Kidney epithelial cell (primary cell): Measurements from ENCODE around the gene DOCK4. TPM values are rescaled to one million over a fixed set of nuclear protein-coding genes. Genes with fewer than 3 reads are reported as not detected.

ENCODE experiments used
- DNase-seq: peaks from one replicate; pipeline ENCODE4 v3.0.0-alpha.2; 2010; ENCODE audit warnings: low read depth
- H3K27me3 ChIP-seq: 2 replicates; pipeline ENCODE4 v1.6.0; 2011; ENCODE audit warnings: low read length; ENCODE audit not compliant: control insufficient read depth, insufficient read depth
- H3K36me3 ChIP-seq: 2 replicates; pipeline ENCODE4 v1.5.1; 2011; ENCODE audit warnings: low read length; ENCODE audit not compliant: control insufficient read depth, insufficient read depth
- H3K4me3 ChIP-seq: 2 replicates; pipeline ENCODE4 v1.5.1; 2011; ENCODE audit warnings: low read depth, mild to moderate bottlenecking, control low read depth, low read length
- total RNA-seq: library from RNA; depleted of rRNA; stranded (reverse); fragments of >200 nt; gene quantifications from 2 replicates; pipeline ENCODE4 v1.2.3, GENCODE V29; 2015
- TF ChIP-seq, protein P1 (sequence below): IDR thresholded peaks from 2 replicates; pipeline ENCODE4 v1.5.1; 2011; ENCODE audit warnings: mild to moderate bottlenecking, moderate library complexity, low read length, control low read depth, inconsistent platforms; ENCODE audit not compliant: insufficient read depth, poor library complexity, severe bottlenecking

DOCK4 gene
- total RNA-seq, 1 donor from 2014 or later, result 16.8 TPM

DNA sequence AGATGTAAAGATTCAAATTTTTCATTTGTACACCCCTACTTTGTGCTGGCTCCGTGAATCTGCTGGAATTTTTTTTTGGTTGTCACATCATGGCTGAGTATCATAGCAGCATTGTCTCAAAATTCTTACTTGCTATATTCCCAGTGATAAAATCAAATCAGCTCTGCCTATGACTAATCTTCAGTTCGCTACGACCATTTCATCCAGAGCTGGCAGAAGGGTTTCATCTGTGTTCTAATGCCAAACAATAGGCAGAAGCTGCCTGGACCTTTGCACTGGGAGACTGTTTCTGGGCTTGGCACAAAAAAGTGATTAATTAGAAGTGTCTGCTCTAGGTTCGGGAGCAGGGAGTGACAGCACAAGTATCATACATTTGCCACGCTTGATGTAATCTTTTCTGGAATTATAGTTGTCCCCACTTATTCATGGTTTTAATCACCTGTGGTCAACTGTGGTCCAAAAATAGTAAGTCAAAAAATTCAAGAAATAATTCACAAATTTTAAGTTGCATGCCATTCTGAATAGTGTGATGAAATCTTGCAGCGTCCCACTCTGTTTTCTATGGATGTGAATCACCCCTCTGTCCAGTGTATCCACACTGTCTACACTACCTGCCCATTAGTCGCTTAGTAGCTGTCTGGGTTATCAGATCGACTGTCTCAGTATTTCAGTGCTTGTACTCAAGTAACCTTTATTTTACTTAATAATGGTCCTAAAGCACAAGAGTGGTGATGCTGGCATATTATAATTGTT lies 523.4 kb downstream of the DOCK4 start:
- H3K27me3 ChIP-seq, result no peaks in the 10 kb centered on the region
- TF ChIP-seq, protein P1, sequence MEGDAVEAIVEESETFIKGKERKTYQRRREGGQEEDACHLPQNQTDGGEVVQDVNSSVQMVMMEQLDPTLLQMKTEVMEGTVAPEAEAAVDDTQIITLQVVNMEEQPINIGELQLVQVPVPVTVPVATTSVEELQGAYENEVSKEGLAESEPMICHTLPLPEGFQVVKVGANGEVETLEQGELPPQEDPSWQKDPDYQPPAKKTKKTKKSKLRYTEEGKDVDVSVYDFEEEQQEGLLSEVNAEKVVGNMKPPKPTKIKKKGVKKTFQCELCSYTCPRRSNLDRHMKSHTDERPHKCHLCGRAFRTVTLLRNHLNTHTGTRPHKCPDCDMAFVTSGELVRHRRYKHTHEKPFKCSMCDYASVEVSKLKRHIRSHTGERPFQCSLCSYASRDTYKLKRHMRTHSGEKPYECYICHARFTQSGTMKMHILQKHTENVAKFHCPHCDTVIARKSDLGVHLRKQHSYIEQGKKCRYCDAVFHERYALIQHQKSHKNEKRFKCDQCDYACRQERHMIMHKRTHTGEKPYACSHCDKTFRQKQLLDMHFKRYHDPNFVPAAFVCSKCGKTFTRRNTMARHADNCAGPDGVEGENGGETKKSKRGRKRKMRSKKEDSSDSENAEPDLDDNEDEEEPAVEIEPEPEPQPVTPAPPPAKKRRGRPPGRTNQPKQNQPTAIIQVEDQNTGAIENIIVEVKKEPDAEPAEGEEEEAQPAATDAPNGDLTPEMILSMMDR, result no peak
- no peaks in the 10 kb centered on the region for H3K36me3 ChIP-seq
- H3K4me3 ChIP-seq, result no peak overlapping the region
- DNase-seq, result no peak

DNA sequence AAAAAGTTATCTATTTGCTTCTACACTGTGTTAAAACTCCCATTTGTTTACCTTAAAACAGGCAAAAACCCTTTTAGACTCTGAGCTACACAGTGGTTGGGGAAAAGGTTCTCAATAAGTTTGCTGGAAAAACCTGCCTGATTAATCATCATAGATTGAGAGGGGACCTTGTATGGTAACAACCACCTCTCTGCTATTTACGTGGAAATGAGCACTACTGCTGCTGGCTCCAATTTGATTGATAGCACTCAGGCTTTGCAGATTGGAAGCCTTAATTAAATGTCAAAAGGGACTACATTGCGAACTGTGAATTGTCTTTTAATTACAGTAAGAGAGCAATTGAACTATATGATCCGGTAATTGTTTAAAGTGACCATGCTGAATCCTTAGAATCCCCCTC lies 525.0 kb downstream of the DOCK4 start:
- Histone ChIP-seq H3K36me3 (no peaks in the 10 kb centered on the region), H3K27me3 (no peaks in the 10 kb centered on the region), H3K4me3 (no peak overlapping the region)
- TF ChIP-seq, protein P1, result no peak
- DNase-seq, result no peak

DNA sequence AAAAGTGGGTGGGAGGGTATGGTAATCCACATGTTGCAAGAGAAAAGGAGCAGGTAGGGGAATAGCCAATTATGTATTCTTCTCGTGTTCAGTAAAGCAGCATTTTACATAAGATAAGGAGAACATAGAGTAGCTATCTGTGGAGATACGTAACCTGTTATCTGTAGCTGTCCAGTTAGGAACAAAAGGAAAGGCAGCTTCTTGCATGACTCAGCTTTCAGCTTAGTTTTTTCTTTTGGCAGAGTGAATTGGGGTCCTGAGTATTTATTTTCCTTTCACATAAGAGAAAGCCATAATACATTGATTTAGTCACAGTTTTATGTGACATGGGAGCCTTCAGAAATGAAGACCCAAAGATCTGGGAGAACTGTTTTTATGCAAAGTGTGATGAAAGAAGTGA lies 527.2 kb downstream of the DOCK4 start:
- Histone ChIP-seq H3K4me3 (no peak overlapping the region), H3K27me3 (no peaks in the 10 kb centered on the region), H3K36me3 (no peaks in the 10 kb centered on the region)
- no peak for DNase-seq
- TF ChIP-seq, protein P1, result no peak

DNA sequence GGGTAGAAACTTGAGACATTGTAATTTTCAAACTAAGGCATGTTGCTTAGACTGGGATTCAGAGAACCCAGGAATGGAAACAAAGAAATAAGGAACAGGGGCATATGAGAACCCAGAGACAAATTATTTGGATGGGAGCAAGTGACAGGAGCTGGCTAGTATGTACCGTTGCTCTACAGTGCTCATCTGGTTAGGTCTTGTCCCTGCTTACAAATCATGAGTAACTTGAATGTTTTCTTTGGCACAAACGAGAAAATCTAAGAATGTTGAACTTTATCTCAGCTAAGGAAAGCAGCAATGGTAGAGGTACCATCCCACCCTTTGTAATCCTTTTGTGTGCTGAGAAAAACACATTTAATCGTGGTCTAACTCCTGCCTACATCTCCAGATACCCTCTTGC lies 527.9 kb downstream of the DOCK4 start:
- Histone ChIP-seq H3K4me3 (no peak overlapping the region), H3K27me3 (no peaks in the 10 kb centered on the region), H3K36me3 (no peaks in the 10 kb centered on the region)
- TF ChIP-seq, protein P1, result no peak
- DNase-seq, result no peak

DNA sequence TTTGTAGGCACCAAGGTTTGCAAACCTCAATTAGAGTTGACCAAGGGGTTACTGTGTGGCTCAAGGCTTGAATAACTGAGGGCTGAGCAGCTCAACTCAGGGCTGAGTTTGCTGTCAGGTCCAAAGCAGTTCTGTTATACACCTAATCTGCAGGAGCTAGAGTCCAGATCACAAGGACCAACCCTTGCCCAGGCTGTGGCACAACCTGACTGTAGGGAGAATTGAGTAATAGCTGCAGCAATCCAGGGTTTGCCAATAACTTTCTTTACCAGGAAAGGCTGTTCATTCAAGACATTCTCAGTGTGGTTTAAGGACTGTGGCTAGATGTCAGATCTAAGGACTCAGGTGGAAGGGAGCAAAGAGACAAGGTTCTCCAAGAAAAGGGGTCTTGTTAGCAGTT lies 528.4 kb downstream of the DOCK4 start:
- TF ChIP-seq, protein P1, result no peak
- H3K4me3 ChIP-seq, result no peak overlapping the region
- DNase-seq, result no peak
- H3K36me3 ChIP-seq, result no peaks in the 10 kb centered on the region
- H3K27me3 ChIP-seq, result no peaks in the 10 kb centered on the region

DNA sequence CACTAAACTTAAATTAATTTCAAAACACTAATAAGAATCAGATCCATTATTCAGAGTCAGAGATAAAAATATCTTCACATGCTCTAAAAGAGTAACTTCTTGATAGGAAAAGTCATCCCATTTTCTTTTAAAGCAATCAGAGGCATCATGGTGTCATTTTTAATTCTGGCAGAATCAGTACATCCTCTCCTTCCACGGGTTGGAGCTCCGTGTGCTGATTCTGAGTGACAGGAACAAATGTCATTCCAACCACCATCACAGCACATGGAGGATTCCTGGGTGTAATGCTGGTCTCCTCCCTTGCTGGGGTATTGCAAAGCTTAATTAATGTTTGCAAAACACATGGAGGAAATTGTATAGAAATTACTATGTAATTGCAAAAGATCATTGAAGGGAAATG lies 529.4 kb downstream of the DOCK4 start:
- TF ChIP-seq, protein P1, result no peak
- H3K27me3 ChIP-seq, result no peaks in the 10 kb centered on the region
- no peak for DNase-seq
- H3K4me3 ChIP-seq, result no peak overlapping the region
- no peaks in the 10 kb centered on the region for H3K36me3 ChIP-seq
